Naive B cell (primary cell): ENCODE results near the gene NDUFAF4. TPM values are rescaled to one million over a fixed set of nuclear protein-coding genes. Genes with fewer than 3 reads are reported as not detected.
A peak's percentile ranks its signal among the peaks of the same experiment; 100 is the strongest.

Experiments used
- ATAC-seq, 2 donors: fragments of 150-1000 bp; cut with Tn5 transposase; 2 replicates each; pipeline ENCODE4 v1.10.0; 2021; ENCODE audit warnings: low read depth in 2 of 2, mild to moderate bottlenecking in 2 of 2, moderate library complexity in 2 of 2
- DNase-seq: peaks from one replicate; pipeline ENCODE4 v3.0.0; 2022
- H3K27ac Mint-ChIP-seq, 6 donors: one replicate each; pipeline ENCODE4 v1.8.0; 2020 to 2022; ENCODE audit warnings: mild to moderate bottlenecking in 6 of 6, mixed read lengths in 6 of 6, moderate library complexity in 5 of 6, inconsistent platforms in 2 of 6
- H3K27me3 Mint-ChIP-seq, 3 donors: one replicate each; pipeline ENCODE4 v1.8.0; 2021 to 2022; ENCODE audit warnings: mixed read lengths in 3 of 3, mild to moderate bottlenecking in 1 of 3
- H3K36me3 Mint-ChIP-seq, 2 donors: one replicate each; pipeline ENCODE4 v1.8.0; 2020 to 2022; ENCODE audit warnings: mixed read lengths in 2 of 2, inconsistent platforms in 1 of 2, mild to moderate bottlenecking in 1 of 2
- H3K4me1 Mint-ChIP-seq, 3 donors: one replicate each; pipeline ENCODE4 v1.8.0; 2020 to 2022; ENCODE audit warnings: mixed read lengths in 3 of 3, inconsistent platforms in 1 of 3, mild to moderate bottlenecking in 1 of 3, moderate library complexity in 1 of 3
- H3K4me3 Mint-ChIP-seq, 8 donors: one replicate each; pipeline ENCODE4 v1.8.0; 2020 to 2022; ENCODE audit warnings: mild to moderate bottlenecking in 8 of 8, mixed read lengths in 8 of 8, moderate library complexity in 8 of 8, inconsistent platforms in 2 of 8
- H3K9me3 Mint-ChIP-seq, 7 donors: one replicate each; pipeline ENCODE4 v1.8.0; 2020 to 2022; ENCODE audit warnings: mixed read lengths in 7 of 7, mild to moderate bottlenecking in 5 of 7, inconsistent platforms in 2 of 7, moderate library complexity in 1 of 7
- polyA plus RNA-seq, 6 donors: library from polyadenylated mRNA; unstranded; fragments of 300-500 nt; fragmentation: Illumina TruSeq; gene quantifications; one replicate each; pipeline ENCODE4 v1.2.3, GENCODE V29; 2021; ENCODE audit warnings: low read depth in 6 of 6

Gene NDUFAF4
- 10 to 100 TPM; 35.9 to 84.7 (median 71.4) TPM for polyA plus RNA-seq

DNA sequence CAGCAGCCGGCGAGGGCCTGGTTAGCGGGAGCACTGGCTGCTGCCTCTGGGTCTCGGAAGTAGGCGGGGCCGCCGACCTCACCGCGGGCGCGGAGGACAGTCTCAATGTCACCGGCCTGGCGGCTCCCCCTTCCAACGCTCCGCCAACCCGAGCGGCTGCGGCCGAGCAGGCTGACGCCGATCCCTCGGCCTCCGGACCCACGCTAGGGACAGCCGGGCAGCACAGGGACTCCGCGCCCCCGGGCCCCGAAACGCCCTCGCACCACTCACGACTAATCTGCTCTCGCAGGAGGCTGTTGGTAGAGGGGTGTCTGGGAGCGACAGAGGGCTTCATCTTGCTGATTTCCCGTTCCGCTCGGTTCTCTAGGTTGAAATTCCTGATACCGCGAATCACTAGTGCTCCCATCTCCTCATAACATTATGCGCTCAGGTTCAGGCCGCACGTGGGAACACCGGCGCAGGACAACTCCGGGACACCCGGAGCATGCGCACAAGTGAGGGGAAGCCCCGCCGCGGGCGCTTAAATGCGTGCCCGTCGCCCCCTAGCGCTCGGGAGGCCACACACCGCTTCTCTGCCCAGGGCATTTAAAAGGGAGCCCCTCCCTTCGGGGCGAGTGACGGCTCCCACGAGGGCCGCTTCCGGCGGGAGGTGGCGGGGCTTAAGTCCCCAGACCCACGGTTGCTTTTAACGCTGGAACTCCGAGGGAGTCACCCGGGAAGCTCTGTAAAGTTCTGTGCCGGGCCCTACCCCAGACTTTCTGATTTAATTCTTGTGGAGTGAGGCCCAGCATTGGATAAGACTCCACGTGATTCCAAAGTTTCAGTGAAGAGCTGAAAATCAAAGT is at the start of gene NDUFAF4:
Gene NDUFAF4 (minus strand): TSS at position 496 of the 845 bp plus-strand sequence. CDS start 90 bp downstream, at position 406.
- Mint-ChIP-seq H3K9me3 (no peaks in the 10 kb centered on the region), H3K36me3 (no peaks in the 10 kb centered on the region), H3K4me1 (peaks cover 15 to 31% (median 22%) of the 10 kb centered on the region in 3 donors), H3K27me3 (peaks cover 0 to 14% (median 8%) of the 10 kb centered on the region in 3 donors), H3K27ac (peak within 1 kb of the TSS; percentile 90 to 99 (median 98)), H3K4me3 (peak within 1 kb of the TSS; percentile 93 to 99 (median 98))
- peak; percentile 89 for ATAC-seq
- peak; percentile 95 for DNase-seq

DNA sequence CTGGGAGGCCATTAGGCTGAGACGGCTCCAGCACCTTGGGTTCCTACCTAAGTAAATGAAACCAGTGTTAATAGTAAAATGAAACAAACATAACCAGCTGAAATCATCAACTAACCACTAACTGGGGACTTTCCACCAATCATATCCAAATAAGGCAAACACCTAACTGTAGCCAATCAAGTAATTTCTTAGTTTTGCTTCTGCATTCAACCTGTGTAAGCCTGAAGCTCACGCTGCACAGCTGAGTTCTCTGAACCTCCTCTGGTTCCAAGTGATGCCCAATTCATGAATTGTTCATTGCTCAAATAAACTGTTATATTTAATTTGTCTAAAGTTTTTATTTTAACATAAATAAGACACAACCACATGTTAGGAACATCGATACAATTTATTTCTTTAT is 49.4 kb upstream of the NDUFAF4 start:
- Mint-ChIP-seq H3K4me3 (no peak overlapping the region), H3K4me1 (peaks cover 0 to 6% (median 0%) of the 10 kb centered on the region in 3 donors), H3K27me3 (peaks cover 0 to 21% (median 10%) of the 10 kb centered on the region in 3 donors), H3K36me3 (no peaks in the 10 kb centered on the region), H3K9me3 (peaks cover 0 to 20% (median 6%) of the 10 kb centered on the region in 7 donors), H3K27ac (peak overlapping the region in 1 of 6 donors; percentile 57)
- peak; percentile 71 to 96 for ATAC-seq
- no peak for DNase-seq

DNA sequence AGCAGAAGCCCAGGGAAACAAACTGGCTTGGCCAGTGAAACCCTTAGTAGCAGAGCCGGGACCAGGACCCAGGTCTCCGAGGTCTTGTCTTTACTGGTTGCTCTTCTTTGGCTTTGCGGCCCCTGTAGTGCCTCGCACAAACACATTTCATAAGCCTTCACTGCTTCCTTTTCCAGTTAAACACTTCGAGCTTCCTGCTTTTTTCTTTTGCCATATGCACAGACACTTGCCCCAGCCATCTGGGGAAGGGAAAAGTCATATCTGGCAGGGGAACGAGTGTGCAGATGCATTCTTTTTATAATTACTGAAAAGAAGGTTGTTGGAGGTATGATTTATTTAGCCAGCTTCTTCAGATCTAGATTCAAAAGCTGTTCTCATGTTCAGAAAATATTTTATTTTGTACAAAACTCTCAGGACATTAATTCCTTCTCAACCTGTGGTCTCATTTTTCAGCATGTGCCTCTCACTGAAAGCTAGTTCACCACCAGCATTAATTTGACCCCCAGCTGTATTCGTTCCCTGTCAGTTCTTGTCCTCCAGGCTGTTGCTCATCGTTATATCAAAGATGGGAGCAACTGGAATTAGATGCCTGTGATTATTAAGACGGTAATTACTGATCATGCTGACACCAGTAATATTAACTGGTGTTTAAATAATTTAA is 46.0 kb upstream of the NDUFAF4 start:
- DNase-seq = no peak
- H3K4me3 Mint-ChIP-seq = no peak overlapping the region
- no peak for ATAC-seq
- peaks cover 18 to 31% (median 20%) of the 10 kb centered on the region in 3 donors for H3K27me3 Mint-ChIP-seq
- H3K9me3 Mint-ChIP-seq = peaks cover 0 to 18% (median 6%) of the 10 kb centered on the region in 7 donors
- H3K36me3 Mint-ChIP-seq = no peaks in the 10 kb centered on the region
- H3K4me1 Mint-ChIP-seq = peaks cover 0 to 6% (median 0%) of the 10 kb centered on the region in 3 donors
- no peak overlapping the region for H3K27ac Mint-ChIP-seq

DNA sequence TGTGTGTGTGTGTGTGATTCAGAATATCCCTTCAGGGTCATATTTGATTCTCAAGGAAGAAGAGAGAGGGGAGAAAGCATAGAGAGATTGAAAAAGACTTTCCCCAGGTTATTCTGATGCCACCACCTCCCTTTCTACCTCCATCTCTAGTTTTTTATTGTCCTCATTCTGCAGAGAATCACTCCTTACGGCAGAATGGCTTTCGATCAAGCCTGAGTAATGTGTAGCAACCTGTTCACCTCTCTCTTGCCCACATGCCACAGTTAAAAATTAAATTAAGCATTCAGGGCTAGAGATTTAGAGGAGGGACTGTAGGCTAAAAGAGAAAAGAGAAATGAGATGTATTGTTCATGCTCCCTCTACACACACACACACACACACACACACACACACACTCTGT is 45.0 kb upstream of the NDUFAF4 start:
- Mint-ChIP-seq H3K27ac (no peak overlapping the region), H3K4me1 (peaks cover 0 to 6% (median 0%) of the 10 kb centered on the region in 3 donors), H3K27me3 (peaks cover 20 to 34% (median 21%) of the 10 kb centered on the region in 3 donors), H3K4me3 (no peak overlapping the region), H3K9me3 (peaks cover 0 to 9% (median 4%) of the 10 kb centered on the region in 7 donors), H3K36me3 (no peaks in the 10 kb centered on the region)
- no peak for DNase-seq
- ATAC-seq = no peak

DNA sequence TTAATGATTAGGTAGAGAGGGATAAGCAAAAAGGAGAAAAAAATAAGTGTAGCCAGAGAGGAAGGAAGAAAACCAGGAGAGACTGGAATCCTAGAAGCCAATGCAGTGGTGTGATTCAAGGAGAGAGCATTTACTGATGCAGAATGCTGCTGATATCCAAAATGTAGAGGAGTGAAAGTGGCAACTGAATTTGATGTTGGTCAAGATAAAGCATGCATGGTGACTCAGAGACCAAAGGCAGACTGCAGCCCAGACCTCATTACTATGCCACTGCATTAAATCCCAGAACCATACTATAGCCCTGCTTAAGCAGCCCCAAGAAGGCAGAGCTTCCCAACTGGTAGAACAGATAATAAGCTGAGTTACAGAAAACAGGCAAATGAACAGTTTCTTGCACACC is 42.6 kb upstream of the NDUFAF4 start:
- Mint-ChIP-seq H3K4me1 (no peaks in the 10 kb centered on the region), H3K27ac (no peak overlapping the region), H3K36me3 (no peaks in the 10 kb centered on the region), H3K27me3 (peaks cover 20 to 50% (median 36%) of the 10 kb centered on the region in 3 donors), H3K4me3 (no peak overlapping the region), H3K9me3 (no peaks in the 10 kb centered on the region)
- DNase-seq (no peak), ATAC-seq (no peak)

DNA sequence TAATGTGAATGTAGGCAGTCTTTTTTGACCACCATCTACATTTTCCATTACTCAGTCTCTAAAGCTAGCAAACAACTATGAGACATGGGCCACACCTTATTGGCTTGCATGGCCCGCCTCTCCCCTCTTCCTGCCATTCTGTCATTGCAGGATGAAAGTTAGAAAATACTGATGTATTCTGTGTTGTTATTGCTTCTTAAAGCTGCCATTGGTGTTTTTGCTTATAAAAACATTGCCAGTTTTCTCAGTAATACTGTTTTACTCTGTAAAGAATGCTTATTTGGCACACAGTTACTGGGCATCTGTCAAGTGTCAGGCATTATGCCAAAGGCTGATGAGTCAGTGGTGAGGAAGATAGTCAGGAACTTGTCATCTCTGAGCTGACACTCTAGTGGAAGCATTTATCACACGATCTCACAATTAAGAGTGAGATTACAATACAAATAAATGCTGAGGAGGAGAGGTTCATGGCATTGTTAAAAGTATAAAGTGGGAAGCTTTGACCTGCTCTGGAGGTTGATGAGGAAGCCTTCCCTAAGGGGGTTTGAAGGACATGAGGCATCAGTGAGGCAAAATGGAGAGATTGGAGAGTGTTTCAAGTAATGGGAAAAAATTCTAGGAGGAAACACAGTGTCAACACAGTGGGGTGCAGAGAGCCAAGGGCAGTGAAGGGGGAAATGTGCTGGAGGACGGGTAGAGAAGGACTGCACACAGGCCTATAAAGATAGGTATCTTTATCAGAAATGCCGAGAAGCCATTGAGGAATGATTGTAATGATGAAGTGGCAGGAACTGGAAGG is 41.5 kb upstream of the NDUFAF4 start:
- no peak for ATAC-seq
- no peak for DNase-seq
- H3K27ac Mint-ChIP-seq = peak overlapping the region in 1 of 6 donors; percentile 68
- peaks cover 20 to 50% (median 36%) of the 10 kb centered on the region in 3 donors for H3K27me3 Mint-ChIP-seq
- no peaks in the 10 kb centered on the region for H3K4me1 Mint-ChIP-seq
- H3K9me3 Mint-ChIP-seq = no peaks in the 10 kb centered on the region
- no peaks in the 10 kb centered on the region for H3K36me3 Mint-ChIP-seq
- peak overlapping the region in 1 of 8 donors; percentile 7 for H3K4me3 Mint-ChIP-seq

DNA sequence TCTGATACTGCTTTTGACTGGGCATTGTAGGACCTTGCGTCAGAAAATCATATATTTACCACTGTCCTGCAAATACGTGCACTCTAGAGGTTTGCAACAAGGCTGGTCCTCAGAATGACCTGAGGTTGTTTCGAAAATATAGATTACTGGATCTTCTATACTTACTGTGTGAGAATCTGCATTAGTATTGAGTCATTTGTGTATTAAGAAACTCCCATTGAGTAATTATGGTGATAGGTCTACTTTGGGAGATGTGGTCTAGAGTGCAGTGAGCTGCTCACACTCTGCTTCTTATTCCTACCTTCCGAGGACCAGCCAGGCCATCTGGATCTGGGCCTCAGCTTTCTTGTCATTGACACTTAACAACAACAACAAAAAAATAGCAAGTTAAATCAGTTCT is 36.4 kb upstream of the NDUFAF4 start:
- DNase-seq (no peak), ATAC-seq (no peak)
- no peaks in the 10 kb centered on the region for H3K4me1 Mint-ChIP-seq
- no peaks in the 10 kb centered on the region for H3K9me3 Mint-ChIP-seq
- H3K27ac Mint-ChIP-seq = no peak overlapping the region
- H3K4me3 Mint-ChIP-seq = no peak overlapping the region
- H3K27me3 Mint-ChIP-seq = peaks cover 10 to 36% (median 28%) of the 10 kb centered on the region in 3 donors
- H3K36me3 Mint-ChIP-seq = no peaks in the 10 kb centered on the region

DNA sequence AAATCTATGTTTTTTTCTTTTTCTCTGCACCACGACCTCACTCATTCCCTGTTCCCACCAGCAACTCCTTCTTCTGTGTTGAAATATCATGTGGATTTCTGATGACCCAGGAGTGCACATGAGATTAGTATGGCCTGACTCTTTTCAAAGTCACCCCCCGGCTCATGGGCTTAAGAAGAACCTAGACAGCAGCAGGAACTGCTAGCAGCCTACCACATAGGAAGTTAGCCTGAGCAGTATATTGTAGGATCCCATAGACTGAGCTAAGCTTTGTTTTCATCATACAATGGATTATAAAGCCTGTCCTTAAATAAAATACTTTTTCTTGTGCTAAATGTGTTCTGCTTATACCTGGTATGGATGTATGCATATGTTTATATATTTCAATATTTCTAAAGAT is 33.5 kb upstream of the NDUFAF4 start:
- Mint-ChIP-seq H3K4me1 (no peaks in the 10 kb centered on the region), H3K27ac (peak overlapping the region in 3 of 6 donors; percentile 2 to 65 (median 18)), H3K27me3 (peaks cover 9 to 36% (median 10%) of the 10 kb centered on the region in 3 donors), H3K9me3 (no peaks in the 10 kb centered on the region), H3K36me3 (no peaks in the 10 kb centered on the region), H3K4me3 (no peak overlapping the region)
- ATAC-seq (no peak), DNase-seq (no peak)

DNA sequence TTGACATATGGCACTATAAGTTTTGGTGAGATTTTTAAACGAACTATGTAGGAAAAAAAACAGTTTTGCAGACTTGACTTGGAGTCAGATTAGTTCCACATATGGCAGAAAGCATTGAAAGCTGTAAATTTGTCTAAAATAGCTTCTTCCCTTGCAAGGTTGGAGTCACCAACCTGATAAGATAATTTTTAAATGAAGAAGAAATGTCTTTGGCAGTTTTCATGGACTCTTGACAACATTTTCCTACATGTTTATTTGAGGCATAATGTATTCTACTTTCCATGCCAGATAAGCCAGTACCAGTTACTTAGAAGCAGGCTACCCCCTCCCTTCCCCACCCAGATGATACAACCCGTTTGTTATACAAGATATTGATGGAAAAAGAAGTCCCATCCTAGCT is 32.0 kb upstream of the NDUFAF4 start:
- peaks cover 4 to 9% (median 7%) of the 10 kb centered on the region in 3 donors for H3K4me1 Mint-ChIP-seq

DNA sequence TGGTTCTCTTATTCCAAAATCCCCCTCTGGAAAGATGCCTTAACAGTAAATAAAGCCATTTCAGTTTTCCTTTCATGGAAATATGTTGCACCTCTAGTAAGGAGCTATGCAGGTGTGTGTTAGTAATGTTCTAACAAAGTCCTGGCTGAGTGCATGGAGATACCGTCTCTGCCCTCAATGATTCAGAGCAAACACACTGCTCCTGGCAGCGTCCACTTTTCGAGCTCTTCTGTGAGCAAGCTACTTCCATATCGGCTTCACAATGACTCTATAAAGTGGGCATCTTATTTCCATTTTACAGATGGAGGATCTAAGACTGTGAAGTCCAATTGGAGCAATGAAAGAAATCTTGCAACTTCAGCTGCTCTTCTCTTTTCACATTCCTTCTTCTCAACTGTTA is 30.0 kb upstream of the NDUFAF4 start:
- no peak overlapping the region for H3K27ac Mint-ChIP-seq
- peak overlapping the region in 1 of 8 donors; percentile 49 for H3K4me3 Mint-ChIP-seq

More for the DNA sequence above, 32.0 kb upstream of the NDUFAF4 start:
- no peaks in the 10 kb centered on the region for H3K9me3 Mint-ChIP-seq
- no peaks in the 10 kb centered on the region for H3K36me3 Mint-ChIP-seq
- no peak for ATAC-seq
- H3K4me3 Mint-ChIP-seq = no peak overlapping the region
- DNase-seq = no peak
- H3K27ac Mint-ChIP-seq = peak overlapping the region in 2 of 6 donors; percentile 58 to 74
- H3K27me3 Mint-ChIP-seq = peaks cover 8 to 36% (median 10%) of the 10 kb centered on the region in 3 donors

DNA sequence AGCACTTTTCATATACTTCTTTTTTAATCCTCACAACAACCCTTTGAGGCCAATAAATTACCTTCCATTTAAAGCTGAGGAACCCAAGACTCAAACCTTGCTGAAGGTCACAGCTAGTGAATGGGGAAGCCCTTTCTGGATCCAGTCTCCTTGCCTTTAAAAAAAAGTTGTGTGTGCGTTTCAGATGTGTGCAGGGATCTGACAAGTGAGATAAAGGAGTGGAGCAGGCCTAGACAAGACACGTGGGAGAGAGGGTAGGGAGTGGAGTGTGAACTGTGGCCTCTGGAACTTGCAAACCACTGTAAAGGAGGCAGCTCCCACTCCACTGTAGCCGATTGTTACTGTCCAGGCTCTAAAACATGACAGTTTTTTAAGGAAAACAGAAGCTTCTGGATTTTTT is 28.7 kb upstream of the NDUFAF4 start:
- DNase-seq (no peak), ATAC-seq (no peak)
- Mint-ChIP-seq H3K36me3 (no peaks in the 10 kb centered on the region), H3K4me3 (peak overlapping the region in 2 of 8 donors; percentile 91 to 97), H3K4me1 (peaks cover 7 to 20% (median 16%) of the 10 kb centered on the region in 3 donors), H3K9me3 (no peaks in the 10 kb centered on the region), H3K27ac (peak overlapping the region in 3 of 6 donors; percentile 16 to 96 (median 94)), H3K27me3 (peaks cover 0 to 29% (median 4%) of the 10 kb centered on the region in 3 donors)

More for the DNA sequence above, 30.0 kb upstream of the NDUFAF4 start:
- DNase-seq = no peak
- peaks cover 0 to 29% (median 4%) of the 10 kb centered on the region in 3 donors for H3K27me3 Mint-ChIP-seq
- ATAC-seq = no peak
- H3K9me3 Mint-ChIP-seq = no peaks in the 10 kb centered on the region
- peaks cover 7 to 20% (median 16%) of the 10 kb centered on the region in 3 donors for H3K4me1 Mint-ChIP-seq
- H3K36me3 Mint-ChIP-seq = no peaks in the 10 kb centered on the region

DNA sequence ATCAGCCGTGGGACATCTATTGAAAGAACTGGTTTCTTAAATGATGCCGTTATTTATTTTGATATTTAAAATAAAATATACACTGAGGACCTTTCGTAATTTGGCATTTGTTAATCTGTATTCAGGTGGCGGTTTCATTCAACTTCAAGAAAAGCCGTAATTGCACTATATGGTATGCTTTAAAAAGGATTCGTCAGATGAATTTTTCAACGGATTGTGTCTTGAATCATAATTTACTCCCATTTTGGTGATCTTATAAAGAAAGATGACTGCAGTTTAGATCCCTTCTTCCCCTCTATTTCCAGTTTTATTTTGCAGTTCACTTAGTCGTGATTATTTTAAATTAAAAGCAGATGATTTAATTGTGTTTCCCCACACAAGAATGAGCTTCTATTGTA is 27.6 kb upstream of the NDUFAF4 start:
- no peaks in the 10 kb centered on the region for H3K36me3 Mint-ChIP-seq
- H3K27me3 Mint-ChIP-seq = peaks cover 5 to 21% (median 6%) of the 10 kb centered on the region in 3 donors
- DNase-seq (no peak), ATAC-seq (no peak)
- H3K4me1 Mint-ChIP-seq = peaks cover 7 to 20% (median 16%) of the 10 kb centered on the region in 3 donors
- H3K4me3 Mint-ChIP-seq = peak overlapping the region; percentile 91 to 98 (median 97)
- peak overlapping the region; percentile 96 to 100 (median 99) for H3K27ac Mint-ChIP-seq
- no peaks in the 10 kb centered on the region for H3K9me3 Mint-ChIP-seq
